Liver (tissue), 9 donors: ENCODE measurements around the gene SIM2. TPM values are rescaled to one million over a fixed set of nuclear protein-coding genes. Genes with fewer than 3 reads are reported as not detected.

ENCODE experiments used
- DNase-seq: peaks from one replicate; pipeline ENCODE4 v3.0.0-alpha.2; 2017; ENCODE audit warnings: low spot score
- H3K27ac ChIP-seq, 2 donors: one replicate each; pipeline ENCODE4 v1.7.0; 2013; ENCODE audit warnings: inconsistent platforms in 2 of 2, low read length in 2 of 2, control low read depth in 1 of 2, low read depth in 1 of 2, mild to moderate bottlenecking in 1 of 2
- H3K27me3 ChIP-seq, 4 donors: one replicate each; pipeline versions ENCODE4 v1.6.1 to v1.7.0; 2013; ENCODE audit warnings: low read length in 3 of 4, inconsistent platforms in 1 of 4, mild to moderate bottlenecking in 1 of 4, moderate library complexity in 1 of 4; ENCODE audit not compliant: control insufficient read depth in 4 of 4, insufficient read depth in 4 of 4
- H3K36me3 ChIP-seq, 4 donors: one replicate each; pipeline versions ENCODE4 v1.6.1 to v1.7.0; 2013; ENCODE audit warnings: low read length in 3 of 4, mild to moderate bottlenecking in 3 of 4, low read depth in 1 of 4, moderate library complexity in 1 of 4; ENCODE audit not compliant: control insufficient read depth in 4 of 4, insufficient read depth in 3 of 4
- H3K4me1 ChIP-seq, 4 donors: one replicate each; pipeline versions ENCODE4 v1.6.1 to v1.7.0; 2013; ENCODE audit warnings: low read length in 3 of 4, mild to moderate bottlenecking in 3 of 4, moderate library complexity in 1 of 4; ENCODE audit not compliant: control insufficient read depth in 4 of 4, insufficient read depth in 4 of 4
- H3K4me3 ChIP-seq, 3 donors: one replicate each; pipeline versions ENCODE4 v1.6.1 to v1.7.0; 2013; ENCODE audit warnings: low read length in 3 of 3, control low read depth in 1 of 3, low read depth in 1 of 3, mild to moderate bottlenecking in 1 of 3
- H3K9ac ChIP-seq, 2 donors: one replicate each; pipeline ENCODE4 v1.7.0; 2013; ENCODE audit warnings: low read length in 2 of 2, mild to moderate bottlenecking in 2 of 2, moderate library complexity in 2 of 2, control low read depth in 1 of 2, low read depth in 1 of 2
- H3K9me3 ChIP-seq, 4 donors: one replicate each; pipeline versions ENCODE4 v1.6.1 to v1.7.0; 2013; ENCODE audit warnings: low read length in 3 of 4; ENCODE audit not compliant: control insufficient read depth in 4 of 4
- CTCF ChIP-seq: fragments of 150-350 bp; IDR thresholded peaks from 2 replicates; pipeline ENCODE4 v1.5.1; 2017; ENCODE audit warnings: improper control_type of control experiment, low read depth, low read length; ENCODE audit not compliant: missing input control
- EGR1 ChIP-seq, 2 donors: IDR thresholded peaks; 2 replicates each; pipeline ENCODE4 v1.6.1; 2016 to 2018; ENCODE audit warnings: antibody characterized with exemption in 2 of 2, low read depth in 2 of 2
- FOXA1 ChIP-seq: IDR thresholded peaks from 2 replicates; pipeline ENCODE4 v1.6.1; 2016; ENCODE audit warnings: antibody characterized with exemption
- FOXA2 ChIP-seq: IDR thresholded peaks from 2 replicates; pipeline ENCODE4 v1.6.1; 2016; ENCODE audit warnings: antibody characterized with exemption
- GABPA ChIP-seq, 2 donors: IDR thresholded peaks in 1 of 2; conservative IDR thresholded peaks in 1 of 2; 2 replicates each; pipeline ENCODE4 v1.6.1; 2016; ENCODE audit warnings: antibody characterized with exemption in 2 of 2, mild to moderate bottlenecking in 1 of 2, moderate library complexity in 1 of 2
- HNF4A ChIP-seq, 2 donors: conservative IDR thresholded peaks; 2 replicates each; pipeline ENCODE4 v1.6.1; 2016; ENCODE audit warnings: antibody characterized with exemption in 2 of 2, mild to moderate bottlenecking in 2 of 2
- HNF4G ChIP-seq: IDR thresholded peaks from 2 replicates; pipeline ENCODE4 v1.6.1; 2016; ENCODE audit warnings: antibody characterized with exemption
- JUND ChIP-seq, 2 donors: IDR thresholded peaks; 2 replicates each; pipeline ENCODE4 v1.6.1; 2016; ENCODE audit warnings: antibody characterized with exemption in 2 of 2
- MAX ChIP-seq: IDR thresholded peaks from 2 replicates; pipeline ENCODE4 v1.6.1; 2016; ENCODE audit warnings: antibody characterized with exemption
- NR2F2 ChIP-seq: IDR thresholded peaks from 2 replicates; pipeline ENCODE4 v1.6.1; 2016; ENCODE audit warnings: antibody characterized with exemption
- RAD21 ChIP-seq, 2 donors: IDR thresholded peaks; 2 replicates each; pipeline ENCODE4 v1.6.1; 2016; ENCODE audit warnings: antibody characterized with exemption in 2 of 2, mild to moderate bottlenecking in 2 of 2
- RXRA ChIP-seq, 2 donors: IDR thresholded peaks; 2 replicates each; pipeline ENCODE4 v1.6.1; 2017 to 2018; ENCODE audit warnings: antibody characterized with exemption in 2 of 2, mild to moderate bottlenecking in 1 of 2
- SP1 ChIP-seq: IDR thresholded peaks from 2 replicates; pipeline ENCODE4 v1.6.1; 2018; ENCODE audit warnings: antibody characterized with exemption, mild to moderate bottlenecking
- TAF1 ChIP-seq: conservative IDR thresholded peaks from 2 replicates; pipeline ENCODE4 v1.6.1; 2016; ENCODE audit warnings: antibody characterized with exemption, mild to moderate bottlenecking
- YY1 ChIP-seq: IDR thresholded peaks from 2 replicates; pipeline ENCODE4 v1.6.1; 2016; ENCODE audit warnings: antibody characterized with exemption, mild to moderate bottlenecking
- ZBTB33 ChIP-seq: IDR thresholded peaks from 2 replicates; pipeline ENCODE4 v1.6.1; 2016; ENCODE audit warnings: antibody characterized with exemption
- WGBS: extraction: QIAGEN DNeasy Blood & Tissue Kit; methylation state at CpG from one replicate; pipeline ENCODE4 v1.1.7; 2013; 5-methylcytosine and 5-hydroxymethylcytosine counted together
- polyA plus RNA-seq, 2 donors: library from polyadenylated mRNA; stranded (reverse) in 1 of 2; unstranded in 1 of 2; fragments of 200-250 nt in 1 of 2; fragments of >200 nt in 1 of 2; fragmentation: Nextera tagmentation in 1 of 2; extraction: Ambion mirVana in 1 of 2; gene quantifications; one replicate each; pipeline versions ENCODE4 v1.2.1 to v1.2.3, GENCODE V29; 2013 to 2015
- total RNA-seq, 2 donors: library from RNA; depleted of rRNA; stranded (reverse); fragments of >200 nt; gene quantifications; one replicate each; pipeline ENCODE4 v1.2.3, GENCODE V29; 2014
- TF ChIP-seq, protein P1 (sequence below): IDR thresholded peaks from 2 replicates; pipeline ENCODE4 v1.6.1; 2016; ENCODE audit warnings: antibody characterized with exemption, mild to moderate bottlenecking
- TF ChIP-seq, protein P2 (sequence below): IDR thresholded peaks from 2 replicates; pipeline ENCODE4 v1.6.1; 2016; ENCODE audit warnings: antibody characterized with exemption
- donor health status: healthy.
- donor health status: healthy.
- donor health status: healthy.
- donor health status: healthy.
- donor health status: healthy.

Gene SIM2
- total and polyA plus RNA-seq, 4 donors, result 0.19 TPM; not detected in 3

DNA sequence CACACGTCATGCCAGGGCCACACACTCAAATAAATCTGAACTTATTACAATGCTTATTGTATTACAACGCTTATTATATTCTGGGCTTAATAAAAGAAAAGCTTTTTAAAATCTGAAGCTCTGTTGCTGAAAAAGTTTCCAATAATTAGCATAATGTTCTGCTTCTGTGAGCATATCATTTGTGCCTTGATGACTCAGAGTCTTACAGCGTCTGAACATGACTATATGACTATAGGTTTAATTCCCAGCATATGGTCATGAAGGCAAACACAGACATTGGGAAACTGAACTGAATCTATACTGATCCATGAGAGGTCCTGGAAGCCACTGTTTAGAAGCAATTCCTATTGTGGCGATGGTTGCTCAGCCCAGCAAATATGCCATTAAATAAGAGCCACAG lies 66.3 kb downstream of the SIM2 start:
- no peak for DNase-seq
- 98% methylated on average over 4 of the region's 4 CpGs for WGBS
- TF ChIP-seq GABPA (IDR thresholded peaks at IDR 0.05 in 1 of 2, conservative IDR thresholded peaks at IDR 0.05 in 1 of 2) (no peak), YY1 (no peak), FOXA2 (no peak), ZBTB33 (no peak), CTCF (no peak), RXRA (IDR thresholded peaks at IDR 0.05) (no peak), SP1 (no peak), EGR1 (IDR thresholded peaks at IDR 0.05; ENCODE audit: low read depth in 2 of 2) (no peak), MAX (no peak), RAD21 (IDR thresholded peaks at IDR 0.05) (no peak), JUND (IDR thresholded peaks at IDR 0.05) (no peak), FOXA1 (no peak), NR2F2 (no peak), TAF1 (no peak), HNF4G (no peak), HNF4A (conservative IDR thresholded peaks at IDR 0.05) (no peak)
- TF ChIP-seq, protein P1, sequence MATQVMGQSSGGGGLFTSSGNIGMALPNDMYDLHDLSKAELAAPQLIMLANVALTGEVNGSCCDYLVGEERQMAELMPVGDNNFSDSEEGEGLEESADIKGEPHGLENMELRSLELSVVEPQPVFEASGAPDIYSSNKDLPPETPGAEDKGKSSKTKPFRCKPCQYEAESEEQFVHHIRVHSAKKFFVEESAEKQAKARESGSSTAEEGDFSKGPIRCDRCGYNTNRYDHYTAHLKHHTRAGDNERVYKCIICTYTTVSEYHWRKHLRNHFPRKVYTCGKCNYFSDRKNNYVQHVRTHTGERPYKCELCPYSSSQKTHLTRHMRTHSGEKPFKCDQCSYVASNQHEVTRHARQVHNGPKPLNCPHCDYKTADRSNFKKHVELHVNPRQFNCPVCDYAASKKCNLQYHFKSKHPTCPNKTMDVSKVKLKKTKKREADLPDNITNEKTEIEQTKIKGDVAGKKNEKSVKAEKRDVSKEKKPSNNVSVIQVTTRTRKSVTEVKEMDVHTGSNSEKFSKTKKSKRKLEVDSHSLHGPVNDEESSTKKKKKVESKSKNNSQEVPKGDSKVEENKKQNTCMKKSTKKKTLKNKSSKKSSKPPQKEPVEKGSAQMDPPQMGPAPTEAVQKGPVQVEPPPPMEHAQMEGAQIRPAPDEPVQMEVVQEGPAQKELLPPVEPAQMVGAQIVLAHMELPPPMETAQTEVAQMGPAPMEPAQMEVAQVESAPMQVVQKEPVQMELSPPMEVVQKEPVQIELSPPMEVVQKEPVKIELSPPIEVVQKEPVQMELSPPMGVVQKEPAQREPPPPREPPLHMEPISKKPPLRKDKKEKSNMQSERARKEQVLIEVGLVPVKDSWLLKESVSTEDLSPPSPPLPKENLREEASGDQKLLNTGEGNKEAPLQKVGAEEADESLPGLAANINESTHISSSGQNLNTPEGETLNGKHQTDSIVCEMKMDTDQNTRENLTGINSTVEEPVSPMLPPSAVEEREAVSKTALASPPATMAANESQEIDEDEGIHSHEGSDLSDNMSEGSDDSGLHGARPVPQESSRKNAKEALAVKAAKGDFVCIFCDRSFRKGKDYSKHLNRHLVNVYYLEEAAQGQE, result no peak
- TF ChIP-seq, protein P2, sequence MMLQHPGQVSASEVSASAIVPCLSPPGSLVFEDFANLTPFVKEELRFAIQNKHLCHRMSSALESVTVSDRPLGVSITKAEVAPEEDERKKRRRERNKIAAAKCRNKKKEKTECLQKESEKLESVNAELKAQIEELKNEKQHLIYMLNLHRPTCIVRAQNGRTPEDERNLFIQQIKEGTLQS, result no peak
- Histone ChIP-seq H3K9me3 (no peaks in the 10 kb centered on the region), H3K27me3 (no peaks in the 10 kb centered on the region), H3K4me1 (no peaks in the 10 kb centered on the region), H3K4me3 (no peak overlapping the region), H3K27ac (no peak overlapping the region), H3K36me3 (peaks cover 0 to 3% (median under 1%) of the 10 kb centered on the region in 4 donors), H3K9ac (no peak overlapping the region)
